Calu3 (cell line): Measurements from ENCODE around the gene SPTBN1. TPM values are rescaled to one million over a fixed set of nuclear protein-coding genes. Genes with fewer than 3 reads are reported as not detected.
A peak's percentile ranks its signal among the peaks of the same experiment; 100 is the strongest.

Experiments
- BruUV-seq: library from RNA; stranded (reverse); fragments of 400-500 nt; replicated peaks from 2 replicates; lab custom pipeline; 2021; lab: Mats Ljungman, UMichigan
- CTCF ChIA-PET: fragments of 300-600 bp; sonication (Branson Sonifier 250); formaldehyde crosslinking; loops from one replicate; lab custom pipeline; 2022; ENCODE audit warnings: antibody characterized with exemption; lab: Charles Lee
- DNase-seq: peaks from one replicate; pipeline ENCODE4 v3.0.0; 2022
- H3K27ac Mint-ChIP-seq: one replicate; pipeline ENCODE4 v1.8.0; 2022; ENCODE audit warnings: mixed read lengths; ENCODE audit not compliant: unreplicated experiment
- H3K27me3 Mint-ChIP-seq: one replicate; pipeline ENCODE4 v1.8.0; 2022; ENCODE audit warnings: mixed read lengths; ENCODE audit not compliant: unreplicated experiment
- H3K36me3 Mint-ChIP-seq: one replicate; pipeline ENCODE4 v1.8.0; 2022; ENCODE audit warnings: mild to moderate bottlenecking, moderate library complexity, mixed read lengths; ENCODE audit not compliant: insufficient read depth, unreplicated experiment
- H3K4me1 Mint-ChIP-seq: one replicate; pipeline ENCODE4 v1.8.0; 2022; ENCODE audit warnings: mild to moderate bottlenecking, low read depth, mixed read lengths; ENCODE audit not compliant: unreplicated experiment
- H3K4me3 Mint-ChIP-seq: one replicate; pipeline ENCODE4 v1.8.0; 2022; ENCODE audit warnings: mild to moderate bottlenecking, low read depth, moderate library complexity, mixed read lengths; ENCODE audit not compliant: unreplicated experiment
- H3K9me3 Mint-ChIP-seq: one replicate; pipeline ENCODE4 v1.8.0; 2022; ENCODE audit warnings: low read depth, mixed read lengths; ENCODE audit not compliant: unreplicated experiment
- CTCF ChIP-seq: fragments of 200-600 bp; IDR thresholded peaks from one replicate; pipeline ENCODE4 v1.8.0; 2022; ENCODE audit warnings: antibody characterized with exemption; ENCODE audit not compliant: unreplicated experiment
- intact Hi-C: fragments of 100-400 bp; cut with micrococcal nuclease; formaldehyde crosslinking; loops from one replicate; pipeline ENCODE4 v1.10.0; 2022; ENCODE audit not compliant: unreplicated experiment
- total RNA-seq: library from RNA; stranded (reverse); gene quantifications from 2 replicates; pipeline ENCODE4 v1.2.3, GENCODE V29; 2022

Gene SPTBN1
- total RNA-seq, 1 experiment from 2014 or later: 611 TPM

DNA sequence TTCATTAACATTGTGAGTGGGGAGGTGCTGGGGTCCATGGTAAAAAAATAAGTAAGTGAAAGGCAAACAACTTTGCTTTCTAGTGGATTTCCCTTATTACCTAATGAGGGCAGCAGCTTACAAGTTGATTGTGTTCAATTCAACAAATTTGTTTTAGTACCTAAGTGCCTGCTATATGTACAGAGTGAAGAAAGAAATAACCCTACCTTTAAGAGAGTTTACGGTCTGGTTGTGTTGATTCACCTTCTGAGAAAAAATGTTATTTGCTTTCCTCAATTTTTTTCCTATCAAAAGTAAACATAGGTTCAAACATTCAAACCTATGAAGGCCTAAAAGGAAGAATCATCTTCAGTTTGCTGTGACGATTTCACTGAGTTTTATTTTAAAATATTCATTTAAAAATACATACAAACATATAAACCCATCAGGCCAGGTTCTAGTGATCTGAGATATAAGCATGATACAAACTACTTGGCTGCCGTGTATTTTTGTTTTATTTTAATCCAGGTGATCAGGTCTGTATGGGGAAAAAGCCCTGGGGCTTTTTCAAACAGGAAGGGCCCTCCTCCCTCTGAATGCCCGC, 1.5 kb upstream of the SPTBN1 start:
- H3K27ac Mint-ChIP-seq: peak overlapping the region; percentile 32
- no peaks in the 10 kb centered on the region for H3K27me3 Mint-ChIP-seq
- no peak for DNase-seq
- H3K4me3 Mint-ChIP-seq: peak overlapping the region; percentile 97
- CTCF ChIA-PET: interaction anchor here (0.6 kb wide), 1 partner anchor 27 kb away, joined by 3 read pairs; no protein-coding TSS in a partner anchor
- intact Hi-C loops: loop anchor here (5.0 to 10.0 kb wide), 2 partner anchors 120 to 247 kb away; a partner anchor contains a TSS
- peaks cover 28% of the 10 kb centered on the region for H3K36me3 Mint-ChIP-seq
- no TSS peak for BruUV-seq
- no peak for TF ChIP-seq CTCF
- no peaks in the 10 kb centered on the region for H3K9me3 Mint-ChIP-seq
- H3K4me1 Mint-ChIP-seq: peaks cover 31% of the 10 kb centered on the region

DNA sequence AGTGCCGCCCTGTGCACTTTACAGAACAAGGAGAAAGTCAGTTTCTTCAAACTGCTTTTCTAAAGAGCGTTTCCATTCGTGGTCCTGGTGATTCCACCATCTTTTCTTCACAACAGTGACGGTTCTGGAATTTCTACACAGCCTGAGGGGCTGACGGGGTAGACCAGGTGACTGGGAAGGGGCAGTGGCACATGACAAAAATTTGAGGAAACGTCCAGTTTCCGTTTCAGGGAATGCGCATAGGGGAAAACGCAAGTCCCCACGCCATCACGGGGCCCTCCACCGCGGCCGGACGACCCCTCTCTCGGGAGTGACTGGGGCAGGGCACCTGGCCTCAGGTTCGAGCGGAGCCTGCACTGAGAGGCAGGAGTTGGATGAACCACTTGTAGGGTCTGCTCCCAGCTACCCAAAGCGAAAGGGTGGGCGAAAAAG, 980 bp upstream of the SPTBN1 start:
- intact Hi-C loops: loop anchor here (5.0 to 10.0 kb wide), 2 partner anchors 120 to 248 kb away; a partner anchor contains a TSS
- BruUV-seq: TSS peak; percentile 83
- CTCF ChIA-PET: interaction anchor here (0.7 kb wide), 1 partner anchor 13 kb away, joined by 3 read pairs; no protein-coding TSS in a partner anchor

GRCh38 chr2:54456362-54456611, 160 bp downstream of the SPTBN1 start:
- intact Hi-C loops: loop anchor here (5.0 to 10.0 kb wide), 2 partner anchors 121 to 249 kb away; a partner anchor contains a TSS
- Mint-ChIP-seq H3K4me3 (peak overlapping the region; percentile 97), H3K27me3 (no peaks in the 10 kb centered on the region), H3K36me3 (peaks cover 28% of the 10 kb centered on the region), H3K4me1 (peaks cover 31% of the 10 kb centered on the region), H3K27ac (no peak overlapping the region), H3K9me3 (no peaks in the 10 kb centered on the region)
- no peak for TF ChIP-seq CTCF
- no TSS peak for BruUV-seq
- no peak for DNase-seq
- CTCF ChIA-PET: no interaction called here

More for the DNA sequence above, 980 bp upstream of the SPTBN1 start:
- DNase-seq: peak; percentile 23
- Mint-ChIP-seq H3K36me3 (peaks cover 28% of the 10 kb centered on the region), H3K4me3 (peak overlapping the region; percentile 97), H3K4me1 (peaks cover 31% of the 10 kb centered on the region), H3K9me3 (no peaks in the 10 kb centered on the region), H3K27me3 (no peaks in the 10 kb centered on the region), H3K27ac (peak overlapping the region; percentile 32)
- no peak for TF ChIP-seq CTCF

DNA sequence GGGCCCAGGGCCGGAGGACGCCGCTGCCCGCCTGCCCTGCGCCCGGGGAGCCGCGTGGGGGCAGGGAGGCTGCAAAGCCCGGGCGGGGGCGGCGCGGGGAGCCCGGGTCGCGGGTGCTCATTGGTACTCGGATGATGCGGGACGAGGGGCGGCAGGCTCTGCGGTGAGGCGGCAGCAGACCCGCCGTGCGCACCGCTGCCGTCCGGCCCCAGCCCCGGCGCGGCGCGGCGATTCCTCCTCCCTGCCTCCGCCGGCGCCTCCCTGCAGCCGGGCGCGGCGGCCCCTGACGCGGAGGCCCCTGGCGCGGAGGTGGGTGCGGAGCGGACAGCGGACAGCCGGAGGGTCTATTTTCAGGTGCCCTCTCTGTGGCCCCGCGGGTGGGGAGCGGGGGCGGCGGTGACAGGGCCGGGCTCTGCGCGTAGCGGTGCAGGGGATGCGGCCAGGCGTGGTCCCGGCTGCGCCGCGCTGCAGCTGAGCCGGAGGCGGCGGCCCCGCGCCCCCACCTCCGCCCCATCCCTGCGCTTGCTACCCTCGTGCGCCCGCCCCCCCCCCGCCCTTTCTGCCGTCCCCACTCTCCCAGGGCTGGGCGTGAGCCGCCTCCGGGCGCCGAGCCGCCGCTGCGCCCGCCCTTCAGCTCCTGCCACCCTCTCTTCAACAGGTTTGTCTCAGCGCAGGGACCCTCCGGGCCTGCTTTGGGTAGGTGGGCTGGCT, 640 bp downstream of the SPTBN1 start:
- CTCF ChIA-PET: interaction anchor here (0.6 to 0.9 kb wide), 2 partner anchors 15 to 155 kb away, joined by 3 to 5 read pairs; no protein-coding TSS in a partner anchor
- no peak for TF ChIP-seq CTCF
- Mint-ChIP-seq H3K4me3 (peak overlapping the region; percentile 97), H3K9me3 (no peaks in the 10 kb centered on the region), H3K36me3 (peaks cover 28% of the 10 kb centered on the region), H3K27me3 (no peaks in the 10 kb centered on the region), H3K4me1 (peaks cover 31% of the 10 kb centered on the region), H3K27ac (peak overlapping the region; percentile 66)
- peak; percentile 39 for DNase-seq
- intact Hi-C loops: loop anchor here (5.0 to 10.0 kb wide), 2 partner anchors 122 to 249 kb away; a partner anchor contains a TSS
- BruUV-seq: no TSS peak
